VCaP (cell line): Measurements from ENCODE around the gene PCNX1.
"Not testable (repeated sequence)": the region's sequence is repeated elsewhere in the genome, so short reads cannot be mapped to it uniquely, and the experiment has no call there.

Source experiments
- H3K27ac ChIP-seq: fragments of 450-650 bp; 2 replicates; pipeline ENCODE4 v1.5.1; 2017
- CTCF ChIP-seq: fragments of 450-650 bp; conservative IDR thresholded peaks from 2 replicates; pipeline ENCODE4 v1.5.1; 2017; ENCODE audit warnings: mild to moderate bottlenecking, moderate library complexity

The PCNX1 gene

GRCh38 chr14:70879448-70879847 lies 27.8 kb upstream of the PCNX1 start:
- no peak for TF ChIP-seq CTCF
- H3K27ac ChIP-seq = no peak overlapping the region

- H3K27ac ChIP-seq = not testable (repeated sequence)
These were observed 26.4 kb upstream of the PCNX1 start for GRCh38 chr14:70880888-70881287.

GRCh38 chr14:70881549-70882177 lies 25.6 kb upstream of the PCNX1 start:
- no peak overlapping the region for H3K27ac ChIP-seq
- no peak for TF ChIP-seq CTCF

- no peak overlapping the region for H3K27ac ChIP-seq
- TF ChIP-seq CTCF = no peak
These were observed 24.3 kb upstream of the PCNX1 start for GRCh38 chr14:70882776-70883492.

- no peak overlapping the region for H3K27ac ChIP-seq
- no peak for TF ChIP-seq CTCF
These were observed 22.5 kb upstream of the PCNX1 start for GRCh38 chr14:70884595-70885342.

GRCh38 chr14:70885343-70886022 lies 21.8 kb upstream of the PCNX1 start:
- no peak for TF ChIP-seq CTCF
- no peak overlapping the region for H3K27ac ChIP-seq

GRCh38 chr14:70886421-70887206 lies 20.6 kb upstream of the PCNX1 start:
- no peak overlapping the region for H3K27ac ChIP-seq
- TF ChIP-seq CTCF = no peak
